ENCODE measurements around the gene GLP1R. TPM values are rescaled to one million over a fixed set of nuclear protein-coding genes. Genes with fewer than 3 reads are reported as not detected.

Gene GLP1R
- polyA plus RNA-seq, 1 of the 3 experiments (the other 2 are of a cell fraction), result not detected

GRCh38 chr6:39083231-39083634 is 34.7 kb downstream of the GLP1R start:
- Histone ChIP-seq H4K20me1 (ENCODE audit: insufficient read depth) (no peaks in the 10 kb centered on the region), H3K4me2 (no peak overlapping the region), H3K79me2 (ENCODE audit: insufficient read depth) (no peaks in the 10 kb centered on the region), H3K9me3 (no peaks in the 10 kb centered on the region), H3K27me3 (ENCODE audit: insufficient read depth) (no peaks in the 10 kb centered on the region), H3F3A (replicated peaks; ENCODE audit: insufficient read depth) (no peaks in the 10 kb centered on the region), H2AFZ (ENCODE audit: low read depth) (no peak overlapping the region), H3K9me2 (no peaks in the 10 kb centered on the region), H3K4me1 (ENCODE audit: control insufficient read depth in 1 of 2, insufficient read depth in 2 of 2, low read depth in 1 of 2, low read length in 1 of 2) (peaks cover 0 to 14% of the 10 kb centered on the region in 2 experiments; a peak in 1 of 4 replicates), H3K36me3 (replicated peaks in 1 of 2; ENCODE audit: control insufficient read depth in 1 of 2, insufficient read depth in 2 of 2, low read length in 1 of 2) (no peaks in the 10 kb centered on the region), H3K9ac (no peak overlapping the region), H3K27ac (ENCODE audit: low read depth in 2 of 2, low read length in 1 of 2) (no peak overlapping the region), H3K4me3 (ENCODE audit: low read depth in 2 of 2, low read length in 1 of 2) (no peak overlapping the region)
- DNase-seq, result no peak
- ChIA-PET POLR2A (no interaction called here), CTCF (interaction anchor here (1.5 to 1.9 kb wide), 4 partner anchors 8 to 227 kb away, joined by 4 to 7 read pairs (median 6); no protein-coding TSS in a partner anchor)
- WGBS (ENCODE audit: low lambda C conversion rate), result 0% methylated on average over 1 of the region's 2 CpGs
- TF ChIP-seq GABPA (IDR thresholded peaks at IDR 0.05; ENCODE audit: low read depth), result no peak
- TF ChIP-seq NRF1 (IDR thresholded peaks at IDR 0.05; ENCODE audit: low read depth, low read length), result no peak
- no peak for TF ChIP-seq FOXJ3 (CRISPR knock-in tag; IDR thresholded peaks at IDR 0.05)
- TF ChIP-seq CHD2 (IDR thresholded peaks at IDR 0.05; ENCODE audit: low read length, partially characterized antibody), result no peak
- TF ChIP-seq YY1 (IDR thresholded peaks at IDR 0.05; ENCODE audit: low read depth), result no peak
- no peak for TF ChIP-seq USF1 (IDR thresholded peaks at IDR 0.05; ENCODE audit: borderline replicate concordance, low read depth)
- no peak for TF ChIP-seq EZH2phosphoT487 (IDR thresholded peaks at IDR 0.05; ENCODE audit: borderline replicate concordance, low read depth)
- TF ChIP-seq IRF3 (IDR thresholded peaks at IDR 0.05; ENCODE audit: low read depth, low read length), result no peak
- TF ChIP-seq TAF1 (IDR thresholded peaks at IDR 0.05; ENCODE audit: borderline replicate concordance, low read depth, low read length), result no peak
- TF ChIP-seq RFX5 (IDR thresholded peaks at IDR 0.05; ENCODE audit: low read length), result no peak
- no peak for TF ChIP-seq CTCF (IDR thresholded peaks at IDR 0.05)
- no peak for TF ChIP-seq REST (IDR thresholded peaks at IDR 0.05; ENCODE audit: low read depth, low read length)
- TF ChIP-seq RCOR1 (IDR thresholded peaks at IDR 0.05; ENCODE audit: low read length), result no peak
- no peak for TF ChIP-seq MEF2A (IDR thresholded peaks at IDR 0.05; ENCODE audit: borderline replicate concordance, low read depth)
- TF ChIP-seq RAD21 (IDR thresholded peaks at IDR 0.05; ENCODE audit: low read length), result no peak

Data from SK-N-SH (cell line).